Gastrocnemius medialis (tissue), 4 donors: ENCODE measurements around the gene ETS2.

ENCODE experiments used
- POLR2A ChIP-seq, 2 donors: fragments of 450-650 bp; IDR thresholded peaks; one replicate each; pipeline ENCODE4 v1.6.1; 2017; ENCODE audit warnings: antibody characterized with exemption in 2 of 2, mild to moderate bottlenecking in 2 of 2, moderate library complexity in 2 of 2
- TF ChIP-seq, protein P1 (sequence below), 5 experiments: fragments of 450-650 bp in 3 of 5; fragments of 200-600 bp in 2 of 5; sonication (generic) in 2 of 5; IDR thresholded peaks in 4 of 5; conservative IDR thresholded peaks in 1 of 5; 1 replicate in 4 of 5; 2 replicates in 1 of 5; pipeline ENCODE4 v1.5.1; 2016 to 2019; ENCODE audit warnings: antibody characterized with exemption in 5 of 5, mild to moderate bottlenecking in 3 of 5, moderate library complexity in 3 of 5

DNA sequence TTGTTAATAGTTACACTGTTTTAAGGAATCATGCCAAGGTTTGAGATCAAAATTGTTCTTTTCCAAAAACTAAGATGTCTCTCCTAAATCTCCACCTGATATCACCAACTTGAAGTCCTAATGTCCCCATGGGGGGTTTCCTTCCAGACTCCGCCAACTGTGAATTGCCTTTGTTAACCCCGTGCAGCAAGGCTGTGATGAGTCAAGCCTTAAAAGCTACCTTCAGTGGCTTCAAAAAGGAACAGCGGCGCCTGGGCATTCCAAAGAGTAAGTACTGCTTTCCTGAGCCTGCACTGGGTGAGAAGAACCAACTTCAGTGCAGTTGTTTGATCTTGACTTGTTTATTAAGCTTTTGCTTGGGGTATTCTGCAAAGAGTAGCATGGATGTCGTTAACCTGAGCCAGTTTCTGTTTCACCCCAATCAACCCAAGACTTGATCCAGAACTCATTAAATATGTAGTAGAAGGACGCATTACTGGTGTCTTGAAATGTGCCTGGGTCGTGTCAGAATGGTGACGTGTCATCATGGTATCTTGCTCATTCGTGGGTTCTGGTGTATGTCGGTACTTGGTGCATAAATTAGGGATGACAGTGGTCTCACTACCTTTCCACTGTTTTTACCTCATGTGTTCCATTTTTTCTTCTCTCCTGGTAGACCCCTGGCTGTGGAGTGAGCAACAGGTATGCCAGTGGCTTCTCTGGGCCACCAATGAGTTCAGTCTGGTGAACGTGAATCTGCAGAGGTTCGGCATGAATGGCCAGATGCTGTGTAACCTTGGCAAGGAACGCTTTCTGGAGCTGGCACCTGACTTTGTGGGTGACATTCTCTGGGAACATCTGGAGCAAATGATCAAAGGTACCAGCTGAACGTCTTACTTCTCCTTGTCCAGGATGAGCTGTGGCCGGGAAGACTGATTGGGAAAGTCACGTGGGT lies 8.7 kb downstream of the ETS2 start:
- TF ChIP-seq, protein P1, sequence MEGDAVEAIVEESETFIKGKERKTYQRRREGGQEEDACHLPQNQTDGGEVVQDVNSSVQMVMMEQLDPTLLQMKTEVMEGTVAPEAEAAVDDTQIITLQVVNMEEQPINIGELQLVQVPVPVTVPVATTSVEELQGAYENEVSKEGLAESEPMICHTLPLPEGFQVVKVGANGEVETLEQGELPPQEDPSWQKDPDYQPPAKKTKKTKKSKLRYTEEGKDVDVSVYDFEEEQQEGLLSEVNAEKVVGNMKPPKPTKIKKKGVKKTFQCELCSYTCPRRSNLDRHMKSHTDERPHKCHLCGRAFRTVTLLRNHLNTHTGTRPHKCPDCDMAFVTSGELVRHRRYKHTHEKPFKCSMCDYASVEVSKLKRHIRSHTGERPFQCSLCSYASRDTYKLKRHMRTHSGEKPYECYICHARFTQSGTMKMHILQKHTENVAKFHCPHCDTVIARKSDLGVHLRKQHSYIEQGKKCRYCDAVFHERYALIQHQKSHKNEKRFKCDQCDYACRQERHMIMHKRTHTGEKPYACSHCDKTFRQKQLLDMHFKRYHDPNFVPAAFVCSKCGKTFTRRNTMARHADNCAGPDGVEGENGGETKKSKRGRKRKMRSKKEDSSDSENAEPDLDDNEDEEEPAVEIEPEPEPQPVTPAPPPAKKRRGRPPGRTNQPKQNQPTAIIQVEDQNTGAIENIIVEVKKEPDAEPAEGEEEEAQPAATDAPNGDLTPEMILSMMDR (IDR thresholded peaks at IDR 0.05 in 4 of 5, conservative IDR thresholded peaks at IDR 0.05 in 1 of 5), result no peak
- TF ChIP-seq POLR2A (IDR thresholded peaks at IDR 0.05), result no peak
